ENCODE results near the gene TCEAL7. TPM values are rescaled to one million over a fixed set of nuclear protein-coding genes. Genes with fewer than 3 reads are reported as not detected.

Gene TCEAL7
- total RNA-seq, 1 experiment from 2014 or later: not detected

- TF ChIP-seq EZH2phosphoT487 (IDR thresholded peaks at IDR 0.05; ENCODE audit: borderline replicate concordance, low read length): no peak
- no peak for TF ChIP-seq EZH2 (IDR thresholded peaks at IDR 0.05; ENCODE audit: low read length, unreplicated experiment)
- no peak for TF ChIP-seq CTCF (conservative IDR thresholded peaks at IDR 0.05; ENCODE audit: low read depth, low read length)
- Histone ChIP-seq H2AFZ (ENCODE audit: low read length) (peak overlapping the region; percentile 69), H3F3A (ENCODE audit: low read length, unreplicated experiment) (no peaks in the 10 kb centered on the region), H3K9me3 (ENCODE audit: low read length) (no peaks in the 10 kb centered on the region), H3K79me2 (ENCODE audit: low read length) (peaks cover 9% of the 10 kb centered on the region), H3K4me3 (ENCODE audit: low read length) (peak overlapping the region; percentile 82), H3K36me3 (ENCODE audit: low read depth, low read length) (no peaks in the 10 kb centered on the region), H3K9me2 (replicated peaks; ENCODE audit: low read length) (no peaks in the 10 kb centered on the region), H3K4me1 (ENCODE audit: insufficient read depth, low read length) (peaks cover 17% of the 10 kb centered on the region), H4K20me1 (ENCODE audit: low read length) (no peaks in the 10 kb centered on the region), H3K27ac (ENCODE audit: low read length) (no peak overlapping the region), H3K27me3 (ENCODE audit: low read length) (no peaks in the 10 kb centered on the region), H3K9ac (ENCODE audit: low read length) (peak overlapping the region; percentile 82), H3K4me2 (ENCODE audit: low read length) (peak overlapping the region; percentile 88)
- peak; percentile 29 for DNase-seq
- CTCF ChIA-PET: interaction anchor here (1.0 kb wide), 1 partner anchor 310 kb away, joined by 3 read pairs; no protein-coding TSS in a partner anchor
- ATAC-seq: peak; percentile 32
- intact Hi-C loops (cut with micrococcal nuclease): no loop called here
- POLR2A ChIA-PET (ENCODE audit: unreplicated experiment): interaction anchor here (0.6 kb wide), 1 partner anchor 111 kb away, joined by 3 read pairs; no protein-coding TSS in a partner anchor
- no TSS peak for BruUV-seq (replicated peaks)
These were observed 46.9 kb downstream of the TCEAL7 start for GRCh38 chrX:103376979-103377324.

GRCh38 chrX:103378990-103379389 lies 49.0 kb downstream of the TCEAL7 start:
- H3K4me2 ChIP-seq (ENCODE audit: low read length): no peak overlapping the region
- H3K9me3 ChIP-seq (ENCODE audit: low read length): no peaks in the 10 kb centered on the region
- H4K20me1 ChIP-seq (ENCODE audit: low read length): no peaks in the 10 kb centered on the region

More at GRCh38 chrX:103378990-103379389, 49.0 kb downstream of the TCEAL7 start:
- ChIA-PET CTCF (no interaction called here), POLR2A (ENCODE audit: unreplicated experiment) (no interaction called here)
- TF ChIP-seq EZH2phosphoT487 (IDR thresholded peaks at IDR 0.05; ENCODE audit: borderline replicate concordance, low read length) (no peak), EZH2 (IDR thresholded peaks at IDR 0.05; ENCODE audit: low read length, unreplicated experiment) (no peak), CTCF (conservative IDR thresholded peaks at IDR 0.05; ENCODE audit: low read depth, low read length) (no peak)
- Histone ChIP-seq H3K27ac (ENCODE audit: low read length) (no peak overlapping the region), H3K9me2 (replicated peaks; ENCODE audit: low read length) (no peaks in the 10 kb centered on the region), H3K79me2 (ENCODE audit: low read length) (peaks cover 9% of the 10 kb centered on the region), H3K36me3 (ENCODE audit: low read depth, low read length) (no peaks in the 10 kb centered on the region), H3K4me1 (ENCODE audit: insufficient read depth, low read length) (peaks cover 6% of the 10 kb centered on the region), H3F3A (ENCODE audit: low read length, unreplicated experiment) (no peaks in the 10 kb centered on the region), H2AFZ (ENCODE audit: low read length) (no peak overlapping the region), H3K27me3 (ENCODE audit: low read length) (no peaks in the 10 kb centered on the region), H3K4me3 (ENCODE audit: low read length) (no peak overlapping the region), H3K9ac (ENCODE audit: low read length) (no peak overlapping the region)
- DNase-seq (no peak), ATAC-seq (no peak)
- intact Hi-C loops (cut with micrococcal nuclease): no loop called here
- BruUV-seq (replicated peaks): no TSS peak

Other genes starting within 250 kb of the TCEAL7 start
- 0.15 and 1.2 TPM in 2 replicates for gene NXF3, start 237.1 kb upstream of the TCEAL7 start, total RNA-seq (2014; rRNA removed)
- gene BEX4, start 115.1 kb upstream of the TCEAL7 start, total RNA-seq (2014; rRNA removed): 10.9 and 11.5 TPM in 2 replicates
- gene TCEAL8, start 75.1 kb upstream of the TCEAL7 start, total RNA-seq (2014; rRNA removed): 41.2 and 42.5 TPM in 2 replicates
- gene TCEAL5, start 53.5 kb upstream of the TCEAL7 start, total RNA-seq (2014; rRNA removed): not detected in 2 replicates
- 1.6 and 2.8 TPM in 2 replicates for gene BEX2, start 19.2 kb upstream of the TCEAL7 start, total RNA-seq (2014; rRNA removed)
- gene TCEAL9, start 26.3 kb downstream of the TCEAL7 start, total RNA-seq (2014; rRNA removed): 23.0 and 46.8 TPM in 2 replicates
- 130 and 146 TPM in 2 replicates for gene BEX3, start 46.3 kb downstream of the TCEAL7 start, total RNA-seq (2014; rRNA removed)
- gene RAB40A, start 189.2 kb downstream of the TCEAL7 start, total RNA-seq (2014; rRNA removed): 0.04 TPM in 1 of 2 replicates, not detected in the other